H1 (cell line): ENCODE results near the gene MAP4. TPM values are rescaled to one million over a fixed set of nuclear protein-coding genes. Genes with fewer than 3 reads are reported as not detected.

ENCODE experiments used
- CTCF ChIA-PET: fragments of 300-600 bp; sonication (Branson Sonifier 250); formaldehyde crosslinking; loops from one replicate; lab custom pipeline; 2021; ENCODE audit not compliant: partially characterized antibody; lab: Charles Lee
- POLR2A ChIA-PET: fragments of 300-600 bp; sonication (Branson Sonifier 250); formaldehyde crosslinking; loops from one replicate; lab custom pipeline; 2021; ENCODE audit warnings: inconsistent platforms; ENCODE audit not compliant: partially characterized antibody; lab: Charles Lee
- DNase-seq, 2 experiments: peaks; one replicate each; pipeline versions ENCODE4 v3.0.0 to v3.0.0-alpha.2; 2010 to 2022; ENCODE audit warnings: low spot score in 2 of 2, low read depth in 1 of 2, mixed read lengths in 1 of 2
- FAIRE-seq: peaks from 2 replicates; lab custom pipeline; 2011; peaks lifted over from hg19 to GRCh38; lab: Jason Lieb, UNC
- H2AFZ ChIP-seq: 2 replicates; pipeline ENCODE4 v1.8.1; 2012; ENCODE audit warnings: low read length, inconsistent platforms
- H2AK5ac ChIP-seq: 2 replicates; pipeline ENCODE4 v1.6.1; 2013; ENCODE audit warnings: low read depth, low read length
- H2BK120ac ChIP-seq: replicated peaks from 2 replicates; pipeline ENCODE3; 2013; ENCODE audit warnings: low read depth, low read length, inconsistent platforms
- H2BK12ac ChIP-seq: 2 replicates; pipeline ENCODE4 v1.6.1; 2013; ENCODE audit warnings: low read depth, low read length
- H2BK15ac ChIP-seq: 2 replicates; pipeline ENCODE4 v1.6.1; 2013; ENCODE audit warnings: low read length
- H2BK20ac ChIP-seq: 2 replicates; pipeline ENCODE4 v1.6.1; 2013; ENCODE audit warnings: low read length
- H2BK5ac ChIP-seq: 2 replicates; pipeline ENCODE4 v1.6.1; 2013; ENCODE audit warnings: low read depth, low read length
- H3K14ac ChIP-seq: 2 replicates; pipeline ENCODE4 v1.6.1; 2013; ENCODE audit warnings: inconsistent platforms; ENCODE audit not compliant: insufficient read length
- H3K18ac ChIP-seq: 2 replicates; pipeline ENCODE4 v1.6.1; 2013; ENCODE audit warnings: low read length; ENCODE audit errors: extremely low read depth
- H3K23ac ChIP-seq: 2 replicates; pipeline ENCODE4 v1.6.1; 2013; ENCODE audit warnings: inconsistent platforms; ENCODE audit not compliant: insufficient read length
- H3K23me2 ChIP-seq: 2 replicates; pipeline ENCODE4 v1.6.1; 2013; ENCODE audit warnings: low read depth, low read length
- H3K27ac ChIP-seq: 2 replicates; pipeline ENCODE4 v1.6.1; 2011; ENCODE audit warnings: low read depth, low read length, inconsistent platforms
- H3K27me3 ChIP-seq, 4 experiments: replicated peaks in 1 of 4; 1 replicate in 1 of 4; 2 replicates in 3 of 4; pipeline versions ENCODE4 v1.6.1 to v1.8.1; 2011 to 2013; ENCODE audit warnings: low read length in 3 of 4, mild to moderate bottlenecking in 3 of 4, inconsistent platforms in 2 of 4, mixed read lengths in 2 of 4, moderate library complexity in 1 of 4; ENCODE audit not compliant: control insufficient read depth in 3 of 4, insufficient read depth in 3 of 4; ENCODE audit errors: extremely low read depth in 1 of 4
- H3K36me3 ChIP-seq, 4 experiments: 2 replicates each; pipeline versions ENCODE4 v1.6.1 to v1.8.1; 2011 to 2013; ENCODE audit warnings: mild to moderate bottlenecking in 4 of 4, low read length in 3 of 4, moderate library complexity in 2 of 4, control low read depth in 1 of 4, inconsistent platforms in 1 of 4; ENCODE audit not compliant: insufficient read depth in 4 of 4, control insufficient read depth in 2 of 4
- H3K4ac ChIP-seq: replicated peaks from 2 replicates; pipeline ENCODE3; 2013; ENCODE audit warnings: low read length, low read depth, mixed read lengths, inconsistent platforms; ENCODE audit not compliant: insufficient read length
- H3K4me1 ChIP-seq, 4 experiments: replicated peaks in 1 of 4; 1 replicate in 1 of 4; 2 replicates in 3 of 4; pipeline versions ENCODE4 v1.6.1 to v1.8.1; 2011 to 2013; ENCODE audit warnings: low read length in 3 of 4, inconsistent platforms in 2 of 4, mixed read lengths in 1 of 4; ENCODE audit not compliant: insufficient read depth in 4 of 4, control insufficient read depth in 3 of 4
- H3K4me2 ChIP-seq, 2 experiments: 2 replicates each; pipeline versions ENCODE4 v1.6.1 to v1.8.1; 2011 to 2013; ENCODE audit warnings: low read depth in 2 of 2, low read length in 2 of 2, control low read depth in 1 of 2, inconsistent platforms in 1 of 2, mild to moderate bottlenecking in 1 of 2; ENCODE audit not compliant: insufficient read depth in 1 of 2
- H3K4me3 ChIP-seq, 4 experiments: fragments of 200-600, 300-600 bp in 1 of 4; sonication (generic), shearing (Covaris generic), sonication (Bioruptor Twin) in 1 of 4; 2 replicates each; pipeline versions ENCODE4 v1.5.1 to v1.8.1; 2011 to 2016; ENCODE audit warnings: low read length in 4 of 4, low read depth in 3 of 4, control low read depth in 2 of 4, inconsistent platforms in 2 of 4, mild to moderate bottlenecking in 2 of 4, mixed read lengths in 1 of 4, moderate library complexity in 1 of 4; ENCODE audit not compliant: insufficient read depth in 2 of 4; ENCODE audit errors: extremely low read depth in 1 of 4
- H3K56ac ChIP-seq: replicated peaks from 2 replicates; pipeline ENCODE3; 2013; ENCODE audit warnings: low read depth, mild to moderate bottlenecking, mixed read lengths, low read length, inconsistent platforms; ENCODE audit not compliant: insufficient read length
- H3K79me1 ChIP-seq: 2 replicates; pipeline ENCODE4 v1.6.1; 2013; ENCODE audit warnings: low read depth, low read length, control low read depth
- H3K79me2 ChIP-seq, 2 experiments: 2 replicates each; pipeline versions ENCODE4 v1.6.1 to v1.8.1; 2012 to 2013; ENCODE audit warnings: low read length in 2 of 2, mild to moderate bottlenecking in 2 of 2, inconsistent platforms in 1 of 2; ENCODE audit not compliant: insufficient read depth in 2 of 2, control insufficient read depth in 1 of 2
- H3K9ac ChIP-seq, 4 experiments: replicated peaks in 1 of 4; 1 replicate in 1 of 4; 2 replicates in 3 of 4; pipeline versions ENCODE4 v1.6.1 to v1.8.1; 2011 to 2013; ENCODE audit warnings: low read depth in 3 of 4, low read length in 3 of 4, control low read depth in 2 of 4, mild to moderate bottlenecking in 2 of 4, moderate library complexity in 2 of 4, inconsistent platforms in 1 of 4; ENCODE audit errors: extremely low read depth in 1 of 4
- H3K9me3 ChIP-seq, 2 experiments: 2 replicates each; pipeline versions ENCODE4 v1.6.1 to v1.8.1; 2012 to 2013; ENCODE audit warnings: mild to moderate bottlenecking in 2 of 2, moderate library complexity in 2 of 2, control low read depth in 1 of 2, inconsistent platforms in 1 of 2, low read depth in 1 of 2, low read length in 1 of 2, mixed read lengths in 1 of 2; ENCODE audit not compliant: insufficient read depth in 2 of 2
- H4K20me1 ChIP-seq, 2 experiments: replicated peaks in 1 of 2; 2 replicates each; pipeline versions ENCODE3 to v1.8.1; 2011 to 2013; ENCODE audit warnings: inconsistent platforms in 2 of 2, low read length in 2 of 2, mild to moderate bottlenecking in 1 of 2; ENCODE audit not compliant: insufficient read depth in 2 of 2, control insufficient read depth in 1 of 2
- H4K5ac ChIP-seq: 2 replicates; pipeline ENCODE4 v1.6.1; 2013; ENCODE audit warnings: low read length, low read depth, mixed read lengths, inconsistent platforms; ENCODE audit not compliant: insufficient read length
- H4K8ac ChIP-seq: 2 replicates; pipeline ENCODE4 v1.8.0; 2013; ENCODE audit warnings: mild to moderate bottlenecking, moderate library complexity, low read length, inconsistent platforms; ENCODE audit not compliant: insufficient read depth; ENCODE audit errors: extremely low read depth
- H4K91ac ChIP-seq: replicated peaks from 2 replicates; pipeline ENCODE3; 2013; ENCODE audit warnings: low read length, mixed read lengths, inconsistent platforms; ENCODE audit not compliant: insufficient read length
- BCL11A ChIP-seq, 2 experiments: IDR thresholded peaks; one replicate each; pipeline ENCODE4 v1.6.1; 2011; ENCODE audit warnings: low read depth in 2 of 2, low read length in 2 of 2, mild to moderate bottlenecking in 2 of 2
- CHD1 ChIP-seq: IDR thresholded peaks from 2 replicates; pipeline ENCODE4 v1.6.1; 2012; ENCODE audit warnings: low read depth, low read length, improper control_type of control experiment
- E2F6 ChIP-seq: IDR thresholded peaks from 2 replicates; pipeline ENCODE4 v1.6.1; 2012; ENCODE audit warnings: inconsistent platforms
- EP300 ChIP-seq, 2 experiments: IDR thresholded peaks; 1 replicate in 1 of 2; 2 replicates in 1 of 2; pipeline ENCODE4 v1.6.1; 2011 to 2012; ENCODE audit warnings: low read depth in 2 of 2, low read length in 2 of 2, mild to moderate bottlenecking in 2 of 2, borderline replicate concordance in 1 of 2, inconsistent platforms in 1 of 2, moderate library complexity in 1 of 2
- GABPA ChIP-seq: IDR thresholded peaks from 2 replicates; pipeline ENCODE4 v1.6.1; 2011; ENCODE audit warnings: mild to moderate bottlenecking, low read length, moderate library complexity, borderline replicate concordance; ENCODE audit not compliant: insufficient read depth
- GTF2F1 ChIP-seq: IDR thresholded peaks from 2 replicates; pipeline ENCODE4 v1.6.1; 2012; ENCODE audit warnings: low read depth, low read length, improper control_type of control experiment, borderline replicate concordance
- JUN ChIP-seq: IDR thresholded peaks from 2 replicates; pipeline ENCODE4 v1.6.1; 2011; ENCODE audit warnings: low read depth, mild to moderate bottlenecking, improper control_type of control experiment, low read length
- JUND ChIP-seq: IDR thresholded peaks from 2 replicates; pipeline ENCODE4 v1.6.1; 2011; ENCODE audit warnings: mild to moderate bottlenecking, improper control_type of control experiment, low read length
- KDM1A ChIP-seq: fragments of 200-600, 300-600 bp; sonication (generic); IDR thresholded peaks from 2 replicates; pipeline ENCODE4 v1.7.1; 2016; ENCODE audit warnings: mild to moderate bottlenecking, low read length, borderline replicate concordance
- MAFK ChIP-seq: IDR thresholded peaks from 2 replicates; pipeline ENCODE4 v1.6.1; 2012; ENCODE audit warnings: low read depth, mild to moderate bottlenecking, improper control_type of control experiment, low read length
- NRF1 ChIP-seq: IDR thresholded peaks from 2 replicates; pipeline ENCODE4 v1.6.1; 2011; ENCODE audit warnings: mild to moderate bottlenecking, low read depth, low read length, improper control_type of control experiment
- RNF2 ChIP-seq: fragments of 200-900, 300-1000 bp; sonication (generic); IDR thresholded peaks from 2 replicates; pipeline ENCODE4 v1.7.1; 2016; ENCODE audit warnings: borderline replicate concordance, low read depth, mild to moderate bottlenecking, antibody characterized with exemption, low read length; ENCODE audit not compliant: poor library complexity, severe bottlenecking; ENCODE audit errors: missing control alignments
- TAF1 ChIP-seq: IDR thresholded peaks from 2 replicates; pipeline ENCODE4 v1.6.1; 2011; ENCODE audit warnings: mild to moderate bottlenecking, low read depth, low read length
- WGBS, 2 experiments: shearing (Covaris generic) in 1 of 2; methylation state at CpG; one replicate each; pipeline versions ENCODE4 v1.1.6 to v1.1.7; 2013 to 2015; ENCODE audit warnings: low lambda C conversion rate in 2 of 2, mixed read lengths in 2 of 2, inconsistent platforms in 1 of 2, low coverage in 1 of 2, missing lambda C conversion rate in 1 of 2; ENCODE audit not compliant: insufficient replicate concordance in 2 of 2, insufficient coverage in 1 of 2, insufficient read length in 1 of 2; ENCODE audit errors: extremely low coverage in 1 of 2, missing lambda C conversion rate in 1 of 2; 5-methylcytosine and 5-hydroxymethylcytosine counted together
- polyA plus RNA-seq, 7 experiments: library from polyadenylated mRNA; depleted of rRNA in 3 of 7; stranded (reverse) in 5 of 7; unstranded in 2 of 7; fragments of >200 nt in 5 of 7; fragments of 200-250 nt in 2 of 7; gene quantifications; 1 replicate in 5 of 7; 2 replicates in 1 of 7; 4 replicates in 1 of 7; pipeline versions ENCODE4 v1.2.1 to v1.2.3, GENCODE V29; 2011 to 2013; ENCODE audit warnings: missing spikeins in 2 of 7, mixed read lengths in 2 of 7
- total RNA-seq: library from RNA; stranded (reverse); fragmentation: NEBNext Ultra II Directional; extraction: Animal tissue kit (Norgen Biotek cat#: 25700); gene quantifications from 2 replicates; pipeline ENCODE4 v1.2.1, GENCODE V29; 2021

Gene MAP4
- total and polyA plus RNA-seq, 2 of the 8 experiments (the other 6 are each of a cell fraction or from before 2014, with no cell fraction given), result 67.0 to 179 TPM

GRCh38 chr3:47996440-47996839 lies 19.8 kb downstream of the MAP4 start:
- peaks cover 0 to 4% of the 10 kb centered on the region in 2 experiments for H4K20me1 ChIP-seq
- H3K36me3 ChIP-seq, result peaks cover 0 to 10% (median 4%) of the 10 kb centered on the region in 4 experiments; a peak in 4 of 8 replicates
- H3K4me3 ChIP-seq, result no peak overlapping the region
- no peak overlapping the region for H4K91ac ChIP-seq
- H3K4me1 ChIP-seq, result no peaks in the 10 kb centered on the region; a peak in 1 of 7 replicates
- H2BK15ac ChIP-seq, result no peak overlapping the region
- POLR2A ChIA-PET, result no interaction called here
- no peak overlapping the region for H3K9ac ChIP-seq
- no peak overlapping the region for H3K4ac ChIP-seq
- no peak overlapping the region for H4K5ac ChIP-seq
- no peak overlapping the region for H4K8ac ChIP-seq
- no peak overlapping the region for H3K18ac ChIP-seq
- no peaks in the 10 kb centered on the region for H3K27me3 ChIP-seq
- DNase-seq (no peak), FAIRE-seq (no peak)
- no peak overlapping the region for H3K14ac ChIP-seq
- no peak overlapping the region for H2BK120ac ChIP-seq
- no peaks in the 10 kb centered on the region for H3K9me3 ChIP-seq
- H2AK5ac ChIP-seq, result no peak overlapping the region
- no peak overlapping the region for H2AFZ ChIP-seq
- no peaks in the 10 kb centered on the region; the same call in 1 of the 2 replicates for H3K79me1 ChIP-seq
- H2BK12ac ChIP-seq, result no peak overlapping the region
- H2BK20ac ChIP-seq, result no peak overlapping the region
- H3K79me2 ChIP-seq, result peaks cover 0 to 35% of the 10 kb centered on the region in 2 experiments; a peak in 2 of 4 replicates
- H3K23me2 ChIP-seq, result no peaks in the 10 kb centered on the region
- H3K27ac ChIP-seq, result no peak overlapping the region
- H2BK5ac ChIP-seq, result no peak overlapping the region
- CTCF ChIA-PET, result interaction anchor here (1.0 kb wide), 2 partner anchors 155 to 440 kb away, joined by 3 read pairs; no protein-coding TSS in a partner anchor
- no peak overlapping the region for H3K4me2 ChIP-seq
- no peak overlapping the region for H3K56ac ChIP-seq
- WGBS, 2 experiments, result 95% methylated on average over 2 of the region's 2 CpGs; no CpG with 5 or more reads in 1 of the 2 experiments
- no peak overlapping the region for H3K23ac ChIP-seq
- TF ChIP-seq GTF2F1, result no peak
- TF ChIP-seq RNF2, result no peak
- no peak for TF ChIP-seq BCL11A (IDR thresholded peaks at IDR 0.05; ENCODE audit: low read depth in 2 of 2, low read length in 2 of 2)
- no peak for TF ChIP-seq EP300 (IDR thresholded peaks at IDR 0.05; ENCODE audit: borderline replicate concordance in 1 of 2, low read depth in 2 of 2, low read length in 2 of 2)
- TF ChIP-seq GABPA, result no peak
- no peak for TF ChIP-seq JUND
- no peak for TF ChIP-seq CHD1
- TF ChIP-seq NRF1, result no peak
- TF ChIP-seq JUN, result no peak
- TF ChIP-seq KDM1A, result no peak
- TF ChIP-seq E2F6, result no peak
- TF ChIP-seq MAFK, result no peak
- no peak for TF ChIP-seq TAF1
